NCI-H82 treated with DMSO at 0.1 percent for 48 hours (cell line): Measurements from ENCODE around the gene TRMT2B.
A peak's percentile ranks its signal among the peaks of the same experiment; 100 is the strongest.
"Not testable (repeated sequence)": the region's sequence is repeated elsewhere in the genome, so short reads cannot be mapped to it uniquely, and the experiment has no call there.

Experiments used
- DNase-seq: peaks from one replicate; lab custom pipeline; 2025; ENCODE audit not compliant: unreplicated experiment; lab: John Stamatoyannopoulos, UW

The TRMT2B gene, protein sequence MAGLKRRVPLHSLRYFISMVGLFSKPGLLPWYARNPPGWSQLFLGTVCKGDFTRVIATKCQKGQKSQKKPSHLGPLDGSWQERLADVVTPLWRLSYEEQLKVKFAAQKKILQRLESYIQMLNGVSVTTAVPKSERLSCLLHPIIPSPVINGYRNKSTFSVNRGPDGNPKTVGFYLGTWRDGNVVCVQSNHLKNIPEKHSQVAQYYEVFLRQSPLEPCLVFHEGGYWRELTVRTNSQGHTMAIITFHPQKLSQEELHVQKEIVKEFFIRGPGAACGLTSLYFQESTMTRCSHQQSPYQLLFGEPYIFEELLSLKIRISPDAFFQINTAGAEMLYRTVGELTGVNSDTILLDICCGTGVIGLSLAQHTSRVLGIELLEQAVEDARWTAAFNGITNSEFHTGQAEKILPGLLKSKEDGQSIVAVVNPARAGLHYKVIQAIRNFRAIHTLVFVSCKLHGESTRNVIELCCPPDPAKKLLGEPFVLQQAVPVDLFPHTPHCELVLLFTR

DNA sequence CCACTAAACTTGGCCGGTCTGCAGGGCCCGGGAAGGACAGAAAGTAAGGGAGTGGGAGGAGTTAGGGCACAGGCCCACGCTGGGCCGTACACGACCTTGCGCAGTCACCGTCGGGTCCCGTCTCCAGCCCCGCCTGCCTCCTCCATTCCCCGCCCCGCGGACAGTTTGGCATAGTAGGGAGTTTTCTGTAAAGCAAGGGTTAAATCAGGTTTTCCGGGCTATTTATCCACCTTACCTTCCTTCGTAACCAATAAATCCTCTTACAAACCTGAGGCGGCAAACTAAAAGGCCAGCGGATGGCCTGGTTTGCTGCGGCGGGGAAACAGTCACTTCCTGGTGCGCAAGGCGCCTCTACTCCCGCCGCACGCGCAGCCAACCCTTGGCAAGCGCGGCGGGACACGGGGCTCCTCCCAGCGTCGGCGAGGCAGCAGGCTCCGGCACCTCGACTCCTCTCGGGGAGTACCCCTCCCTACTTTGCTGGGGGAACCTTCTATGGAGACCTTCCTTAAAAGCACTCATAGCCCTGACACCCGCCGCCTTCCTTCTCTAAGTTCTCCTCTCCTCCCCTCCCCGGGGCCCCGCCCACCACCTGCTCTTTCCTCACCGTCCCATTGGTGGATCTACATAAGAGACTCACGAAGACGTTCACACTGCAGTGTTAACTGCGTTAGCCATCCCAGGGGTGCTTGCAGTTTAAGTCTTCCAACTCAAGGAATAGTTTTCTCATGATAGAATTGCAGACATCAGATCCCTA lies at the start of gene TRMT2B:
TSS of gene TRMT2B (minus strand) at position 563 of the 754 bp plus-strand sequence. CDS start 9,822 bp downstream, outside the sequence.
- DNase-seq, result peak; percentile 12

DNA sequence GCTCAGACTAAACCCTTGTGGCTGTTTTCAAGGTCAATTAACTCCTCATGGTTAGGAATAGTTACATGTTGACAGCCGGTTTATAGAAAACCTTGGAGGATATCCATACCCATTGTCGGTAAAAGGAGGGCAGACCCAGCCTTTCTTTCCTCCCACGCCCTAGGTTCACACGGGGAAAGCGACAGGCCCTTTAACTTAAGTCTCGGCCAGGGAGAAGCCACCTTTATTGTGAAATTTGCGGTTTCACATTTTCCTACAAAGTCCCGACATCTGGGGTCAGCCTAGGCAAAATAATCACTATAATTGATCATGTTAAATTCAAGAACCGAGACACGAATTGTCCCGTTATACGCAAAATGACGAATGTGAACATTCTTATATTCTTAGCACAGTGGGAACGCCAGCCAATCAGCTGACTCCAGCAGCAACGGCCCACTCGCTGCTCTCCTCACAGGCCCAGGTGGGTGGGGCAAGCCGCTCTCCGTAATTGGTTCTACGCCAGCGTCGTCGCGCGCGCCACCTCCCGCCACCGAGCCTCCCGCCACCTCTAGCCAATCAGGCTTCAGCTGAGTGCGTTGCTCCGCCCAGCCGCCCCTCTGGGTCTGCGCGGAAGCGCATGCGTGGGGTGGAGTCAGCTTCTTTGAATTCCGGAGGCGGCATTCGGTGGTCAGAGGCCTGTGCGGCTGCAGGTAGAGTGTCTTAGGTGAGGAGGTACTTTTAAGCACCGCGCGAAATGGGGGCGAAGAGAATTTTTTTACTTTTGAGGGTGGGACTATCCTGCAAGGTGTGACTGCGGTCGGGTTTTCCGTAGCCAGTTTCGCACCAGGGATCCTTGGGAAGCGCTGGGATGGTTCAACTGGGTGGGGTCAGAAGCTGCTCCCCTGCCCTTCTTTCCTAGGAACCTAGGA lies 45.9 kb upstream of the TRMT2B start, which contains the start of gene CENPI:
TSS of gene CENPI (plus strand) at position 659 of the 908 bp plus-strand sequence. CDS start 2,867 bp downstream, outside the sequence.
- peak; percentile 88 for DNase-seq

DNA sequence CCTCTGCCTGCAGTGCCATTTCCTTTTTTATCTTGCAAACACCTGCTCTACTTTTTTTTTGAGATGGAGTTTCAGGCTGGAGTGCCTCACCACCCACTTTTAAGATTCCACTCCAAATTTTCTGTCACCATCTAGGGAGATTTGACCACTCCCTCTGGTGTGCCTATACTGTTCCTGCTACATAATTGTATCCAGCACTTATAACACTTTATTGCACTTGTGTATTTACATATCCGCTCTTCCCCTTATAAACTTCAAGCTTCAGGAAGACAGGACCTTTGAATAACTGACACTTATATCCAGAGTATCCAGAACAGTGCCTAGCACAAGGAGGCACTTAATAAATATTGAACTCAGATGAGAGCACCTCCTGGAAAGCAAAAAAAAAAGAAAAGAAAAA lies 39.9 kb upstream of the TRMT2B start:
- no peak for DNase-seq

DNA sequence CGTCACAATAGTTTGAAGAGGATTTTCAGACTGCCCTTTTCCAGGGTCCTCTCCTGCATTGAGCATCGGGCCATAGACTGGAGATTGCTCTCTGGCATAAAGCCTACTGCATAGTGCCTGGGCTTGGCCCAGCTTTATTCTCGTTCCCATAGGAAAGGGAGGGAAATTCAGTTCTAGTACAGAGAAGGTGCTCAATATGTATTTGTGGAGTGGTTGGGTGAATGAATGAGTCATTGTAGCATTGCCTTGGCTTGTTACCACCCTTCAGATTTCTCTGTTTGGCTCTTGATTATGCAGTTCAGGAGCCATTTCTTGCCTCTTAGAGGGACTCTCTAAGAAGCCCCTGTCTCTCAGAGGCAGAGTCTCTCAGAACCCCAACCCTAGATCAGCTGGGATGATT lies 29.3 kb upstream of the TRMT2B start:
- DNase-seq, result no peak

DNA sequence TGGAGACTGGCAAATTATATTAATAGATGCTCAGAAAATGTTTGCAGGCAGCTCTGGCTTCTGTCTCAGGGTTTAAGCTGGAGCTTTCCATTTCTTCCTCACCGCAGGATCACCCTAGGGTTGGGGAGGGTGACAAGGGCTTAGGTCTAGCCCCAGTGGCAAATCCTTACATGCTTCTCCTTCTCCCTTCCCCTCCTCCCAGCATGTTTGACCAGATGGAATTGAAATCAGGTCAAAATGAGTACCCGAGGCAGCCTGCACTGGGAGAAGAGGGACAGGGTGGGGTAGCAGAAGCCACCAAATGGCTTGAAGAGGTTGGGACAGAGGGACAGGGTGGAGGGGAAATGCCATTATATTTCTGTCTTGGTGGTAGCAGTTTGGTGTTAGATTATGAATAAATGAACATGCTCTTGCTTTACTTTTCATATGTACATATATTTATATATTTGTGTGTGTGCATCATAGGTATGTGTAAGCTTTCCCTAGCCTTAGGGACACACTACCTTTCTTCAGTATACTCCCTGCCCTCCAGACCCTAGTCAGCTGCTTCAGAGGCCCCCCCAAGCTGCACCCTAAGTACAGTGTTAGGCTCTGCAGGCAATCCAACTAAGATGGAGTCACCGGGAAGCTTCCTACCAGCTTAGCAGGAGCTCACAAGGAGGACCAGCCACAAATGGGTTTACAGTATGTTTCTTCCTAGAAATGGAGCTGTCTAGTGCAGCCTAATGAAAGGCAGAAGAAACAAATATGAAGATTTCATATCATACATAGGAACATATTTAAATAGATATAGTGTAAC lies 28.6 kb upstream of the TRMT2B start:
- DNase-seq, result no peak

DNA sequence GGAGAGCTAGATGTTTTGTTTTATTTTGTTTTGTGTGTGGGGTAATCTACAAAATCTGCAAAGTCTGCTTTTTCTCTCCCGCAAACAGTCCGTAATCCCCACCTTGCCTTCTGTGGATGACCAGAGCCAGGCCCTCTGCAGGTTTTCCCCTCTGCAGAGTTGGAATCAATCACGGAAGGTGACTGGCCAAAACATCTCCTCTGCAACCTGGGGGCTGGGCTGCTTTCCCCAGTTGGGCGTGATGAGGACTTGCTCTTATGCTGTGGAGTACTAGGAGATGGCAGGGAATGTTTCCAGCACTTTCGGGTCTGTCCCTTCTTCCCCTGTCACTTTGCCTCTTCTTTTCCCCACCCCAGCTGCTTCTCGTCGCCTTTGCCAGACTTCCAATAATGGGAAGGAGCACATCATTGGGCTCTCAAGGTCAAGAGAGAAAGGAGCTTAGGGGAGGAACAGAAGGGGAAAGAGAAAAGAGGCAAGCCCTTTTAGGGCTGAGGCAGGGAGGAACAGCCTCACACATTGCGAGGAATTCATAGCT lies 27.9 kb upstream of the TRMT2B start:
- no peak for DNase-seq

DNA sequence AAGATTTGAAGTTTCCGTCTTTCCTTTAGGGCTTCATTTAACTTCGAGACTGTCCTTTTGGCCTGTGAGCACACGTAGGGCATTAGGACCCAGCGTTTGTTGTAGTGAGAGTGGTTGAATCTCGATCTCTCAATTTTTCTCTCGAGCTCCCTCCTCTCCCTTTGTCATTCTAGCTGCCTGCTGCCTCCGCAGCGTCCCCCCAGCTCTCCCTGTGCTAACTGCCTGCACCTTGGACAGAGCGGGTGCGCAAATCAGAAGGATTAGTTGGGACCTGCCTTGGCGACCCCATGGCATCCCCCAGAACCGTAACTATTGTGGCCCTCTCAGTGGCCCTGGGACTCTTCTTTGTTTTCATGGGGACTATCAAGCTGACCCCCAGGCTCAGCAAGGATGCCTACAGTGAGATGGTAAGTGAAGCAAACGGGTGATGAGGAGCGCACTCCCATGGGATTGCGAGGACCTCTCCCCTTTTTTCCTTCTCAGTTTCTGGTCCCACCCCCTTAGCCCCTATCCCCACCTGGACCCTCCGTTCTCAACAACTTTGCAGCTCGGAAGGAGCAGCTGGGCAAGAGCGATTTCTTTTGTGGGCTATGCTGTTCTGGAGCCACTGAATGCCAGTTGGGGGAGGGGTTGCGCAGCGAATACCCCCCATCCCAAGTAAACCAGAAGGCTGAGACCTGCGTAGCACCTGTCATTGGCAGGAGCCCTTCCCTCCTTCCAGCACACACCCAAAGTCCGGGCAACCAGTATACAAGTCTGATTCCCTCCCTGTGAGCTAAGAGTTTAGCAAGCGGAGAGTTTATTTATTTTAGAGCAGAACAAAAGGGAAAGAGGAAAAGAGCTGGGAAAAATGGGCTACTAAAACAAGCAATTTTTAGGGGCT lies 27.0 kb upstream of the TRMT2B start, which contains the start of gene TMEM35A:
TSS of gene TMEM35A (plus strand) at position 164 of the 883 bp plus-strand sequence. CDS start at position 288, 124 bp downstream.
- DNase-seq, result no peak

DNA sequence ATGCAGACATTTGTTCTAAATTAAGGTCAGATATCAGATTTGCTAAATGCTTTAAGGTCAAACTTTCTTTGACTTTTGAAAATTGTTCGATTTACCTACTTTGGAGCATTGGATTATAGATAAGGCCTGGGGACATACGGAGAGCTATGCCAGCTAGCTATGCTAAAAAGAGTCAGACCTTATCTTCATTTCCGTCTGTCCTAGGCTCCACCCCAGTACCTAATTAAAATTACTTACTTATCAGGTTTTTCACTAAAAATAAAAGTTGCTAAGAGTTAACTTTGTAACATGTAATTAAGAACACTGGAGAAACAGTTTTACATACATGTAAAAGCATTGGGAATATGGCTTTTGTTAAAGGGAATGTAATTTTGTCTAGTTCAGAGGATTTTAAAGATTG lies 19.7 kb upstream of the TRMT2B start:
- DNase-seq, result no peak

DNA sequence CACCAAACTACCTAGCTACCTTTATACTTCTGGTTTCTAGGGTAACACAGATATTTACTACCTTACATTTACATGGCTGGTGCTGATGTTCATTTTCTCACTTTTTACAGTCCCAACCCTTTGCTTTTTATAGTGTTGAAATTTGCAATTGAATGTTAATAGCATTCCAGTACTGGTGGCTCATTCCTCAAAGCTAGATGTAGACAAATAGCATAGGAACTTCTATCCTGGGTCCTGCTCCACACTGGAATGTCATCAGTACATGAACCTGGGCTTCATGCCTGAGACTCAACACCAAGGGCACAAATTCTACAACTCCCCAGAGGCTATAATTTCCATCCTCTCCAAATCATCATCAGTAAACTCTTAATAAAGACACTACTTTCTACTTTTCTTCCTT lies 10.3 kb upstream of the TRMT2B start:
- no peak for DNase-seq

DNA sequence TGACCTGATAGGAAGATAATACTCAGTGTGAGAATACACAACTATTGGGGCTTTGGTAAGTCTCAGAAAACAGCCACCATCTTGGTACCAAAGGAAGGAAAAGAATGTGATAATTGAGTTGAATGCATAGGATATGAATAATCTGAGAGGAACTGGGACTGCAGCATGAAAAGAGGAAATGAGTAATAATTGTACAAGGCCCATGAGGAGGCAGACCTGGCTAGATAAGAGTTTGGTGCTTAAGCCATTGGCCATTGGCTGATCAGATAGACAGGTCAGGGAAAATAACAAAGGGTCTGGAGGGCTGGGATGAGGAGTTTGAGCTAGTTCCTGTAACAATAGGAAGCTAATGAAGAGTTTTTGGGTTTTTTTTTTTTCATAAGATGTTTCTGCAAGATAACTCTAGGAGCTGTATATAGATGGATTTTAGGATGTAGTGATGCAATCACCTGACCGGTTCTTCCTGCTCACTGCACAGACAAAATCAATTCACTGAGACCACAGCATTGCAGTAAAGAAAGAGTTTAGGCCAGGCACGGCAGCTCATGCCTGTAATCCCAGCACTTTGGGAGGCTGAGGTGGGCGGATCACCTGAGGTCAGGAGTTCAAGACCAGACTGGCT lies 5.3 kb upstream of the TRMT2B start:
- no peak for DNase-seq

DNA sequence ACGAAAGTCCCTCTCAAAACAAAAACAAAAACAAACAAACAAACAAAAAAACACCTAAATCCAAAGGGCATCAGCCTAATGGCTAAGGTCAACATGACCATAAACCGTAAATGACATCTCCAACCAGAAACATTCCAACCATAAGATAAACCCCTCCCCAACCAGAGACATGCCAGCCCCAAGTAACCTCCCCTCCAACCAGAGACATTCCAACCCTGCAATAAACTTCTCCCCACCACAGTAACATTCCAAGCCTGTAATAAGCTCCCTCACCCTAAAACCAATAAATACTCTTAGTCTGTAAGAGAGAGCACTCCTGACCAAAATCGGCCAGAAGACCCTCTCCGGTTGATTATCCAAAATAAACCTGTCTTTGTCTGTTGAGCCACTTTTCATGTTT lies 4.6 kb upstream of the TRMT2B start:
- DNase-seq, result not testable (repeated sequence)

DNA sequence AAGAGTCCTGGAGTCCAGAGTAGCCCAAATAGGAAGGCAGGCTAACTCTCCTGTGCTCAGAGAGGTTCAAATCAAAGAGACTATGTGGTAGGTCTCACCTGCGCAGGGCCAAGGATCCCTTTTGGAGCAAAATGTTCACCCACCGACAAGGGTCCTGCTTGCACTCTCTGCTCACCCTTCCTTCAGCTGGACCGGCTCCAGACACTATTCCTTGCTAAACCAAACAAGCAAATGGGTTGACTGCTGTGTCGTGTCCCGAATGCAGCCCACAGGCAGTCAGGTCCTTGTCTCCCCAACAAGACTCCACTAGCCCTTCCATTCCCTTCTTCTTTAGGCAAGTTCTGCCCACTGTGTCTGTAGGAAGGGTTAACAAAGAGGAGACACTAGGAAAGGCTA lies 760 bp downstream of the TRMT2B start:
- no peak for DNase-seq

DNA sequence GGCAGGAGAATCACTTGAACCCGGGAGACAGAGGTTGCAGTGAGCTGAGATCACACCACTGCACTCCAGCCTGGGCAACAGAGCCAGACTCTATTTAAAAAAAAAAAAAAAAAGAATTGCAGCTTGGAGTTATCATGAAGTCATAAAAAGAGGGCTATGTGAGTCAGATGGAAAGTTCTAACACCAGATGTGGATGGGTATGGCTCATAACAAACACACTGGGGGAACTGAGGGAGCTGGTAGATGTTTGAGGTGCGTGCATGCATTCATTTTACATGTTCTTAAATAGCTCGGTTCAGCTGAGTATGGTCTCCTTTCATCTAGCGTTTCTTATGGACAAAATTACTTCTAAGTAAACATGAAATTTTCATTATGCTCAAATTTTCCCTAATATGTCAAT lies 11.7 kb downstream of the TRMT2B start:
- DNase-seq, result no peak

DNA sequence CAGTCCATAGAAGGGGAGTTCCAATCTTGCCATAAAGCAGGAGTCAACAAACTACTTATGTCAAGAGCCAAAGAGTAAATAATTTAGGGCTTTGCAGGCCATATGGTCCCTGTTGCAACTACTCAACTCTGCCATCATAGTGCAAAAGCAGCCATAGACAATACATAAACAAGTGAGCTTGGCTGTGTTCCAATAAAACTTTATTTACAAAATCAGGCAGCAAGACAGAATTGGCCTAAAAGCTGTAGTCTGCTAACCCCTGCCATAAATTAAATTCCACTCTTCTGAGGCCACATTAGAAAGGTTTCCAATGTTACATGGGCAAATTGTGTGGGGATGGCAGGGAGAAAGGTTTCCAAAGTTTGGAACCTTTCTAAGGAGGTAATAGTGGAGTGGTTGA lies 14.7 kb downstream of the TRMT2B start:
- DNase-seq, result no peak

DNA sequence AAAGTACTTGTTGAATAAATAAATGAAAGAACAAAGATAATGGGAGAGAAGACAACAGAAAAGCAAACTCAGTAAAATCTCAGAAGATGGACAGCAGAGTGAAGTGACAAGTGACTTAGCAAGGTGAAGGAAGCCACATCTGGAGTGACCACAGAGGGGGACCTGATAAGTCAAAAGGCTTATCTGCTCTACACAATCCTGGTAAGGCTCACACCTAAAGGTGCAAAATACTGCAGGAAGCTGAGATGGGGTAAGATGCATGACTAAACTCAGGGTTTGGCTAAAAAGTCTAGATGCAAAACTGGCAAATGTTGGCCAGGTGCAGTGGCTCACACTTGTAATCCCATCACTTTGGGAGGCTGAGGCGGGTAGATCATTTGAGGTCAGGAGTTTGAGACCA lies 22.2 kb downstream of the TRMT2B start:
- no peak for DNase-seq

DNA sequence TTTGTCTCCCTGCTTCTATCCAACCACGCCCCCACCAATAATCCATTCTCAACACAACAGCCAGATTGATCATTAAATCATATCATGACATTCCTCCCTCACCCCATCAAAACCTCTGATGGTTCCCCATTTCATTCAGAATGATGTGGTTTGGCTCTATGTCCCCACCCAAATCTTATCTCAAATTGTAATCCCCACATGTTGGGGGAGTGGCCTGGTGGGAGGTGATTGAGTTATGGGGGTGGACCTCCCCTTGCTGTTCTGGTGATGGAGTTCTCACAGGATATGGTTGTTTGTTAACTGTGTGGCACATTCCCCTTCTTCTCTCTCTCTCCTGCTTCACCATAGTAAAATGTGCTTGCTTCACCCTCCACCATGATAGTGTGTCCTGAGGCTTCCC lies 23.3 kb downstream of the TRMT2B start:
- no peak for DNase-seq

DNA sequence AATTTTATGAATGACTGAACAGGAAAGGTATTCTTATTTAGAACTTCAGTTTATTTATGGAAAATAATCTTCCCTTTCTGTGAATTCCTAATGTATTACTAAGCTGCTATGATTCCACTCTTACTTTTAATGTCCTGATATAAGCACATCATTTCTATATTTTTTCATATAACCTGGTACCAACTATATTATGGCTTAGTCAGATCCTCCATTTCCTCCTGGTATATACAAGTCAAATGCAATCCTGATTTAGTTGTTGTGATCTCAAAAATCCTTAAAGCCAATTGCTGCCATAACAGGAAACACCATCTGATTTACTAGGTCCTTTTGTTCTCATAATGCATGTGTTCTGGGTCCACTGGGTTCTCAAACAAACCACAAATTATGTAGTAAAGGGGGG lies 26.8 kb downstream of the TRMT2B start:
- DNase-seq, result no peak

DNA sequence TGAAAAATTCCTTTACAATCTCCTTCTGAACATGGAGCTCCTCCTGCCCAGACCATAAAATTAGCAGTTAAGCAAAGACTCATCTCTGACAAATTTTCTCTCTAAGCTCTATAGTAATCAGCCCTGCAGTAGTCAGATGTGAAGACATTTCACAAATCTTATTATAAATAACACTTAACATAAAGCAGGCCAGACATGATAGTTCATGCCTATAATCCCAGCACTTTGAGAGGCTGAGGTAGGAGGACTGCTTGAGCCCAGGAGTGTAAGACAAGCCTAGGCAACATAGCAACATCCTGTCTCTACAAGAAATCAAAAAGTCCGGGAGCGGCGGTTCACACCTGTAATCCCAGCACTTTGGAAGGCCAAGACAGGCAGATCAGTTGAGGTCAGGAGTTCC lies 29.9 kb downstream of the TRMT2B start:
- DNase-seq, result no peak
